Heart left ventricle (tissue), 16 donors: ENCODE results near the gene BMPR1B. TPM values are rescaled to one million over a fixed set of nuclear protein-coding genes. Genes with fewer than 3 reads are reported as not detected.
A peak's percentile ranks its signal among the peaks of the same experiment; 100 is the strongest.

Source experiments
- ATAC-seq, 4 donors: fragments of 200-7000 bp; cut with Tn5 transposase; one replicate each; pipeline ENCODE4 v1.9.1; 2020 to 2022; ENCODE audit warnings: moderate library complexity in 4 of 4, mild to moderate bottlenecking in 3 of 4, moderate number of reproducible peaks in 1 of 4
- DNase-seq, 5 donors: peaks; one replicate each; pipeline ENCODE4 v3.0.0-alpha.2; 2020
- H3K27ac ChIP-seq, 12 donors: fragments of 200-600 bp; sonication (generic) in 4 of 12; one replicate each; pipeline versions ENCODE4 v1.5.0 to v1.8.0; 2016 to 2022; ENCODE audit warnings: mild to moderate bottlenecking in 2 of 12
- H3K27me3 ChIP-seq, 9 donors: fragments of 200-600 bp; sonication (generic) in 2 of 9; one replicate each; pipeline versions ENCODE4 v1.5.1 to v1.8.0; 2016 to 2022; ENCODE audit warnings: mild to moderate bottlenecking in 3 of 9
- H3K36me3 ChIP-seq, 9 donors: fragments of 200-600 bp; sonication (generic) in 2 of 9; one replicate each; pipeline versions ENCODE4 v1.5.0 to v1.8.0; 2018 to 2022; ENCODE audit warnings: mild to moderate bottlenecking in 2 of 9
- H3K4me1 ChIP-seq, 12 donors: fragments of 200-600 bp; sonication (generic) in 4 of 12; one replicate each; pipeline versions ENCODE4 v1.5.0 to v1.8.0; 2016 to 2022; ENCODE audit warnings: mild to moderate bottlenecking in 3 of 12
- H3K4me3 ChIP-seq, 12 donors: fragments of 200-600 bp; sonication (generic) in 4 of 12; one replicate each; pipeline versions ENCODE4 v1.5.0 to v1.8.0; 2017 to 2022; ENCODE audit warnings: mild to moderate bottlenecking in 9 of 12, moderate library complexity in 4 of 12
- H3K9me3 ChIP-seq, 12 donors: fragments of 200-600 bp; sonication (generic) in 4 of 12; one replicate each; pipeline versions ENCODE4 v1.5.0 to v1.8.0; 2016 to 2022; ENCODE audit warnings: mild to moderate bottlenecking in 1 of 12
- POLR2A ChIP-seq, 2 donors: fragments of 450-650 bp; IDR thresholded peaks; one replicate each; pipeline ENCODE4 v1.6.1; 2017; ENCODE audit warnings: antibody characterized with exemption in 2 of 2, mild to moderate bottlenecking in 2 of 2, moderate library complexity in 2 of 2
- WGBS, 4 donors: extraction: QIAGEN DNeasy Blood & Tissue Kit in 2 of 4; methylation state at CpG; one replicate each; pipeline versions ENCODE4 v1.1.5 to v1.1.7; 2013 to 2018; 5-methylcytosine and 5-hydroxymethylcytosine counted together
- intact Hi-C, 10 donors: fragments of 100-400 bp; cut with DNase I; formaldehyde crosslinking; loops; one replicate each; pipeline versions ENCODE4 v1.11.1 to v1.14.2; 2022
- polyA plus RNA-seq, 2 donors: library from polyadenylated mRNA; stranded (reverse); fragments of 200-250 nt; gene quantifications; one replicate each; pipeline ENCODE4 v1.2.3, GENCODE V29; 2013
- total RNA-seq, 9 donors: library from RNA; depleted of rRNA in 2 of 9; stranded (reverse); fragments of >200 nt in 2 of 9; fragmentation: NEBNext Ultra II Directional in 3 of 9; extraction: Animal tissue kit (Norgen Biotek cat#: 25700) in 3 of 9; gene quantifications; one replicate each; pipeline versions ENCODE4 v1.1.0 to v1.2.4, GENCODE V29; 2016 to 2023
- TF ChIP-seq, protein P1 (sequence below), 12 donors: fragments of 200-600 bp; sonication (generic) in 4 of 12; IDR thresholded peaks; one replicate each; pipeline versions ENCODE4 v1.5.0 to v1.8.0; 2018 to 2022; ENCODE audit warnings: antibody characterized with exemption in 12 of 12, mild to moderate bottlenecking in 5 of 12
- donor health status: ischemic (EF 13 %, LVEDD 7.1; RV severe dilation, severe dysfunction).
- donor health status: healthy with polysubstance abuse.
- donor health status: DM: no; HTN: yes; CAD: no.
- donor health status: DM: no; HTN: no; CAD: no.
- donor health status: ischemic (EF 25% LVEDD 6.9; RV normal size, moderate dysfunction).
- donor health status: ischemic (EF 25% LVEDD 5.7; RV mildly dilated, moderate dysfunction).
- donor health status: healthy.
- donor health status: DM: yes; HTN: yes; CAD: no.
- donor health status: ischemic (EF 35%, LVEDD 5.7; RV mildly dilated, moderate dysfunction).
- donor health status: nonischemic (EF 11% LVEDD 7.7; RV severe dilation, severe dysfunction).
- donor health status: DM: yes; HTN: yes; CAD: no.
- donor health status: PGD.
- donor health status: ischemic (EF 29% LVEDD 5.4; RV normal size, mild dysfunction).
- donor health status: nonischemic (EF 23%, LVEDD 6.1; RV moderate dilation, normal function).

The BMPR1B gene
- total and polyA plus RNA-seq, 11 donors: 0.29 to 7.6 (median 3.8) TPM

DNA sequence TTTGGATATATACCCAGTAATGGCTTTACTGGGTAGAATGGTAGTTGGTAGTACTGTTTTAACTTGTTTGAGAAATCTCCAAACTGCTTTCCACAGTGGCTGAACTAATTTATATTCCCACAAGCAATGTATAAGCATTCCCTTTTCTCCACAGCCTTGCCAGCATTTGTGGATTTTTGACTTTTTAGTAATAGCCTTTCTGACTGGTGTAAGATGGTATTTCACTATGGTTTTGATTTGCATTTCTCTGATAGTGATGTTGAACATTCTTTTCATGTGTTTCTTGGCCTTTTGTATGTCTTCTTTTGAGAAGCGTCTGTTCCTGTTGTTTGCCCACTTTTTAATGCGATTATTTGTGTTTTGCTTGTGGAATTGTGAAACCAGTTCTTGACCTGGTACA lies 290.5 kb downstream of the BMPR1B start:
- Histone ChIP-seq H3K4me3 (no peak overlapping the region), H3K9me3 (no peaks in the 10 kb centered on the region), H3K4me1 (peaks cover 0 to 6% (median 0%) of the 10 kb centered on the region in 12 donors), H3K36me3 (no peaks in the 10 kb centered on the region), H3K27me3 (no peaks in the 10 kb centered on the region), H3K27ac (no peak overlapping the region)
- DNase-seq: no peak
- no peak for ATAC-seq
- WGBS, 4 donors: 92 to 98% (median 94%) methylated on average over 2 of the region's 2 CpGs
- intact Hi-C loops: no loop called here
- TF ChIP-seq, protein P1, sequence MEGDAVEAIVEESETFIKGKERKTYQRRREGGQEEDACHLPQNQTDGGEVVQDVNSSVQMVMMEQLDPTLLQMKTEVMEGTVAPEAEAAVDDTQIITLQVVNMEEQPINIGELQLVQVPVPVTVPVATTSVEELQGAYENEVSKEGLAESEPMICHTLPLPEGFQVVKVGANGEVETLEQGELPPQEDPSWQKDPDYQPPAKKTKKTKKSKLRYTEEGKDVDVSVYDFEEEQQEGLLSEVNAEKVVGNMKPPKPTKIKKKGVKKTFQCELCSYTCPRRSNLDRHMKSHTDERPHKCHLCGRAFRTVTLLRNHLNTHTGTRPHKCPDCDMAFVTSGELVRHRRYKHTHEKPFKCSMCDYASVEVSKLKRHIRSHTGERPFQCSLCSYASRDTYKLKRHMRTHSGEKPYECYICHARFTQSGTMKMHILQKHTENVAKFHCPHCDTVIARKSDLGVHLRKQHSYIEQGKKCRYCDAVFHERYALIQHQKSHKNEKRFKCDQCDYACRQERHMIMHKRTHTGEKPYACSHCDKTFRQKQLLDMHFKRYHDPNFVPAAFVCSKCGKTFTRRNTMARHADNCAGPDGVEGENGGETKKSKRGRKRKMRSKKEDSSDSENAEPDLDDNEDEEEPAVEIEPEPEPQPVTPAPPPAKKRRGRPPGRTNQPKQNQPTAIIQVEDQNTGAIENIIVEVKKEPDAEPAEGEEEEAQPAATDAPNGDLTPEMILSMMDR (IDR thresholded peaks at IDR 0.05): no peak
- TF ChIP-seq POLR2A (IDR thresholded peaks at IDR 0.05): no peak

GRCh38 chr4:95049551-95050233 lies 291.9 kb downstream of the BMPR1B start:
- Histone ChIP-seq H3K27me3 (no peaks in the 10 kb centered on the region), H3K9me3 (no peaks in the 10 kb centered on the region), H3K27ac (no peak overlapping the region), H3K4me3 (no peak overlapping the region), H3K4me1 (peaks cover 0 to 6% (median 0%) of the 10 kb centered on the region in 12 donors), H3K36me3 (no peaks in the 10 kb centered on the region)
- WGBS, 4 donors: 70 to 83% (median 79%) methylated on average over 2 of the region's 2 CpGs
- ATAC-seq: no peak
- TF ChIP-seq POLR2A (IDR thresholded peaks at IDR 0.05): no peak
- TF ChIP-seq, protein P1 (IDR thresholded peaks at IDR 0.05): no peak
- no peak for DNase-seq
- intact Hi-C loops: no loop called here

DNA sequence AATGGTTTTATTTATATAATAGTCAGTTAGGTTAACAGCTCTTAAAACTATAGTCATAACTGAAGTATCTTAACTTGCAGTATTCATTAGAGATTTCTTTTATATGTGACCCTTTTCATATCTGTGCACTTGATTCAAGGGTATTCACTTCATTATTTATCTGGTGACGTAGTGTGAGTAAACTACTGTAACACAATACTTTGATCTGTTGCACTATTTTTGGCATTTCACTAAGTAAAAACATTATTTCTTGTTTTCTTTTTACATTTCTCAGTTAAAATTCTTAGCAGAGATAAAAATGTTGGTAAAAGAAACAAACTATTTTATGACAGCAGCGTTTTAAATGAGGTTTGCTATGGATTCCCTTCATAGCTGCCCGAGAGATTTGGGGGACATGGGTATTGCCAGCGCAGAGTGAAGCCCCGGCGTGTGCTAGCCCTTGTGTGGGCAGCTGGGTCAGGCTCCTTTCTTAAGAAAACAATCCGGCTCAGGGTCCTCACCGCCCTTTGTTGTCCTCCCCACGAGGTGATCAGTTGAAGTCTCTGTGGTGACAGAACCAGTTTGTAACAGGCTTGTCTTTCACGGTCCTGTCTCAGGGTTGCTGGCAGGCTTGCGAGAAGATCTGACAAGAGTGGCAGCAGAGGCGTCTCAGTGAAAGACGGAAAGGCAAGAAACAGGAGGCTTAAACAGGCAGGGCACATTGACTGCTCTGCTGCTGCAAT lies 293.4 kb downstream of the BMPR1B start:
- no peak for TF ChIP-seq POLR2A (IDR thresholded peaks at IDR 0.05)
- TF ChIP-seq, protein P1 (IDR thresholded peaks at IDR 0.05): no peak
- no peak overlapping the region for H3K4me3 ChIP-seq
- no peak for DNase-seq
- no peaks in the 10 kb centered on the region for H3K27me3 ChIP-seq
- H3K4me1 ChIP-seq: peaks cover 0 to 6% (median 0%) of the 10 kb centered on the region in 12 donors
- H3K36me3 ChIP-seq: no peaks in the 10 kb centered on the region
- peak in 1 of 4 donors; percentile 47 for ATAC-seq
- no peaks in the 10 kb centered on the region for H3K9me3 ChIP-seq
- 45 to 53% (median 51%) methylated on average over 13 of the region's 13 CpGs for WGBS, 4 donors
- H3K27ac ChIP-seq: no peak overlapping the region
- intact Hi-C loops: no loop called here

DNA sequence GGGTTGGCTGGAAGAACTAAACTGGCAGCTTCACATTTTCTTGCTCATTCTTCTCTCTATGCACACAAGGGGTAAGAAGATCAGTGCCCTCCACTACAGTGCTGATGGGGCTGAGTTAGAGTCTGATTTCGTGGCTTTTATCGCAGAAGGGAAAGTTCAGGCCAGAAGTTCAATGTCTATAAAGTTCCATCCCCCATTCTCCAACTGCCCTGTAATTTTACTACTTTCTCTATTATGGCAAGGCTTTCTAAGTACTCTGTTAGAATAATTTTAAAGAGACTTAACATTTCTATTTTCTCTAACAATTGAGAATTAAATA lies 293.9 kb downstream of the BMPR1B start:
- WGBS, 4 donors: 52 to 74% (median 68%) methylated on average over 2 of the region's 2 CpGs
- H3K4me3 ChIP-seq: no peak overlapping the region
- no peak overlapping the region for H3K27ac ChIP-seq

More for the DNA sequence above, 293.9 kb downstream of the BMPR1B start:
- Histone ChIP-seq H3K9me3 (no peaks in the 10 kb centered on the region), H3K27me3 (no peaks in the 10 kb centered on the region), H3K36me3 (no peaks in the 10 kb centered on the region), H3K4me1 (peaks cover 0 to 6% (median 0%) of the 10 kb centered on the region in 12 donors)
- ATAC-seq: no peak
- intact Hi-C loops: no loop called here
- TF ChIP-seq, protein P1 (IDR thresholded peaks at IDR 0.05): no peak
- no peak for TF ChIP-seq POLR2A (IDR thresholded peaks at IDR 0.05)
- DNase-seq: no peak
